Keratinocyte (primary cell): Measurements from ENCODE around the gene DIP2B. TPM values are rescaled to one million over a fixed set of nuclear protein-coding genes. Genes with fewer than 3 reads are reported as not detected.

Source experiments
- DNase-seq: peaks from one replicate; pipeline ENCODE4 v3.0.0-alpha.2; 2011; ENCODE audit warnings: low read depth, missing footprints, low spot score
- FAIRE-seq: peaks from 2 replicates; lab custom pipeline; 2011; peaks lifted over from hg19 to GRCh38; lab: Jason Lieb, UNC
- H2AFZ ChIP-seq: 2 replicates; pipeline ENCODE4 v1.6.0; 2012; ENCODE audit warnings: low read length, control low read depth, inconsistent platforms; ENCODE audit not compliant: control insufficient read depth
- H3K27ac ChIP-seq: 2 replicates; pipeline ENCODE4 v1.5.1; 2011; ENCODE audit warnings: low read length; ENCODE audit not compliant: control insufficient read depth, insufficient read depth
- H3K27me3 ChIP-seq: 3 replicates; pipeline ENCODE4 v1.6.0; 2011; ENCODE audit warnings: low read length; ENCODE audit not compliant: control insufficient read depth, insufficient read depth; ENCODE audit errors: extremely low read depth
- H3K36me3 ChIP-seq, 2 experiments: 2 replicates in 1 of 2; 3 replicates in 1 of 2; pipeline ENCODE4 v1.5.1; 2011; ENCODE audit warnings: low read length in 2 of 2, mild to moderate bottlenecking in 1 of 2; ENCODE audit not compliant: control insufficient read depth in 2 of 2, insufficient read depth in 2 of 2; ENCODE audit errors: extremely low read depth in 1 of 2
- H3K4me1 ChIP-seq: 3 replicates; pipeline ENCODE4 v1.5.1; 2011; ENCODE audit warnings: low read length; ENCODE audit not compliant: control insufficient read depth, insufficient read depth; ENCODE audit errors: extremely low read depth
- H3K4me2 ChIP-seq: 3 replicates; pipeline ENCODE4 v1.6.0; 2011; ENCODE audit warnings: low read depth, low read length; ENCODE audit not compliant: control insufficient read depth, insufficient read depth; ENCODE audit errors: extremely low read depth
- H3K4me3 ChIP-seq, 3 experiments: fragments of 200-600 bp in 1 of 3; sonication (generic) in 1 of 3; 2 replicates in 2 of 3; 3 replicates in 1 of 3; pipeline ENCODE4 v1.5.1; 2011 to 2016; ENCODE audit warnings: low read length in 3 of 3, mild to moderate bottlenecking in 3 of 3, control low read depth in 2 of 3, inconsistent platforms in 1 of 3, low read depth in 1 of 3, mixed read lengths in 1 of 3, mixed run types in 1 of 3, moderate library complexity in 1 of 3; ENCODE audit not compliant: control insufficient read depth in 2 of 3, insufficient read depth in 2 of 3; ENCODE audit errors: extremely low read depth in 1 of 3
- H3K79me2 ChIP-seq: 2 replicates; pipeline ENCODE4 v1.6.0; 2012; ENCODE audit warnings: low read length; ENCODE audit not compliant: control insufficient read depth, insufficient read depth
- H3K9ac ChIP-seq: 3 replicates; pipeline ENCODE4 v1.6.0; 2011; ENCODE audit warnings: low read length; ENCODE audit not compliant: control insufficient read depth, insufficient read depth; ENCODE audit errors: extremely low read depth
- H3K9me1 ChIP-seq: 3 replicates; pipeline ENCODE4 v1.6.0; 2011; ENCODE audit warnings: low read length; ENCODE audit not compliant: control insufficient read depth, insufficient read depth; ENCODE audit errors: extremely low read depth
- H3K9me3 ChIP-seq: 2 replicates; pipeline ENCODE4 v1.5.1; 2012; ENCODE audit warnings: low read depth, low read length; ENCODE audit not compliant: control insufficient read depth
- H4K20me1 ChIP-seq: 3 replicates; pipeline ENCODE4 v1.6.0; 2011; ENCODE audit warnings: low read length; ENCODE audit not compliant: control insufficient read depth, insufficient read depth; ENCODE audit errors: extremely low read depth
- CTCF ChIP-seq, 3 experiments: IDR thresholded peaks in 1 of 3; conservative IDR thresholded peaks in 1 of 3; optimal IDR thresholded peaks in 1 of 3; 2 replicates in 2 of 3; 3 replicates in 1 of 3; pipeline versions ENCODE3 to v1.5.1; 2011; ENCODE audit warnings: low read length in 3 of 3, mild to moderate bottlenecking in 3 of 3, moderate library complexity in 2 of 3, control low read depth in 1 of 3, inconsistent platforms in 1 of 3; ENCODE audit not compliant: insufficient read depth in 2 of 3; ENCODE audit errors: extremely low read depth in 1 of 3
- EZH2 ChIP-seq: IDR thresholded peaks from one replicate; pipeline ENCODE4 v1.6.1; 2012; ENCODE audit warnings: inconsistent platforms, mild to moderate bottlenecking, low read length, moderate library complexity
- dilution Hi-C: fragments of 300-500 bp; cut with MboI; formaldehyde crosslinking; loops from one replicate; pipeline ENCODE4 v1.7.0; 2020; ENCODE audit warnings: low sequenced_read_pairs; ENCODE audit not compliant: extremely low pct_ligation_motif_present
- polyA plus RNA-seq, 5 experiments: library from polyadenylated mRNA; depleted of rRNA in 3 of 5; stranded (reverse) in 3 of 5; stranded (forward) in 1 of 5; unstranded in 1 of 5; fragments of >200 nt; gene quantifications; 1 replicate in 1 of 5; 2 replicates in 3 of 5; 3 replicates in 1 of 5; pipeline versions ENCODE4 v1.2.1 to v1.2.3, GENCODE V29; 2011 to 2012; ENCODE audit warnings: missing spikeins in 2 of 5, low read depth in 1 of 5, low replicate concordance in 1 of 5

Gene DIP2B
- polyA plus RNA-seq, 1 donor (not counting 4 experiments of a cell fraction or from before 2014, with no cell fraction given), result 30.2 TPM

GRCh38 chr12:50564237-50564947 lies 59.6 kb downstream of the DIP2B start:
- dilution Hi-C loops, result no loop called here
- no peaks in the 10 kb centered on the region for H3K9me1 ChIP-seq
- H3K9ac ChIP-seq, result no peak overlapping the region
- DNase-seq (no peak), FAIRE-seq (no peak)
- H3K4me1 ChIP-seq, result peaks cover 26% of the 10 kb centered on the region
- peaks cover 81% of the 10 kb centered on the region for H3K79me2 ChIP-seq
- H3K4me2 ChIP-seq, result no peak overlapping the region
- peak overlapping the region; percentile 22 for H3K27ac ChIP-seq
- no peaks in the 10 kb centered on the region for H3K36me3 ChIP-seq
- H3K27me3 ChIP-seq, result no peaks in the 10 kb centered on the region
- no peak overlapping the region for H3K4me3 ChIP-seq
- TF ChIP-seq EZH2 (no peak), CTCF (optimal IDR thresholded peaks at IDR 0.05 in 1 of 3, IDR thresholded peaks at IDR 0.05 in 1 of 3, conservative IDR thresholded peaks at IDR 0.05 in 1 of 3; ENCODE audit: extremely low read depth in 1 of 3, insufficient read depth in 2 of 3, low read length in 3 of 3) (no peak)
- H4K20me1 ChIP-seq, result no peaks in the 10 kb centered on the region
- H2AFZ ChIP-seq, result no peak overlapping the region
- H3K9me3 ChIP-seq, result no peaks in the 10 kb centered on the region

GRCh38 chr12:50564948-50565297 lies 60.1 kb downstream of the DIP2B start:
- H2AFZ ChIP-seq, result no peak overlapping the region
- H3K79me2 ChIP-seq, result peaks cover 79% of the 10 kb centered on the region
- FAIRE-seq (no peak), DNase-seq (no peak)
- H3K4me1 ChIP-seq, result peaks cover 30% of the 10 kb centered on the region
- no peak overlapping the region for H3K27ac ChIP-seq
- no peaks in the 10 kb centered on the region for H3K27me3 ChIP-seq
- H3K4me3 ChIP-seq, result no peak overlapping the region
- dilution Hi-C loops, result no loop called here
- H4K20me1 ChIP-seq, result no peaks in the 10 kb centered on the region
- H3K9me3 ChIP-seq, result no peaks in the 10 kb centered on the region
- H3K9ac ChIP-seq, result no peak overlapping the region
- TF ChIP-seq EZH2, result no peak
- TF ChIP-seq CTCF (optimal IDR thresholded peaks at IDR 0.05 in 1 of 3, IDR thresholded peaks at IDR 0.05 in 1 of 3, conservative IDR thresholded peaks at IDR 0.05 in 1 of 3; ENCODE audit: extremely low read depth in 1 of 3, insufficient read depth in 2 of 3, low read length in 3 of 3), result no peak
- no peaks in the 10 kb centered on the region for H3K9me1 ChIP-seq
- H3K36me3 ChIP-seq, result no peaks in the 10 kb centered on the region
- no peak overlapping the region for H3K4me2 ChIP-seq
